Activated CD4-positive, alpha-beta T cell treated with anti-CD3 and anti-CD28 coated beads, Interleukin-2, Interleukin-6, amounts not matched to agents 100 ng/mL and 50 ng/mL, durations not matched to agents 16 hours and 8 hours (primary cell): ENCODE measurements around the gene LRIF1.
"Not testable (repeated sequence)": the region's sequence is repeated elsewhere in the genome, so short reads cannot be mapped to it uniquely, and the experiment has no call there.

Experiments
- DNase-seq: peaks from one replicate; pipeline ENCODE4 v3.0.0-alpha.2; 2020

LRIF1 gene

DNA sequence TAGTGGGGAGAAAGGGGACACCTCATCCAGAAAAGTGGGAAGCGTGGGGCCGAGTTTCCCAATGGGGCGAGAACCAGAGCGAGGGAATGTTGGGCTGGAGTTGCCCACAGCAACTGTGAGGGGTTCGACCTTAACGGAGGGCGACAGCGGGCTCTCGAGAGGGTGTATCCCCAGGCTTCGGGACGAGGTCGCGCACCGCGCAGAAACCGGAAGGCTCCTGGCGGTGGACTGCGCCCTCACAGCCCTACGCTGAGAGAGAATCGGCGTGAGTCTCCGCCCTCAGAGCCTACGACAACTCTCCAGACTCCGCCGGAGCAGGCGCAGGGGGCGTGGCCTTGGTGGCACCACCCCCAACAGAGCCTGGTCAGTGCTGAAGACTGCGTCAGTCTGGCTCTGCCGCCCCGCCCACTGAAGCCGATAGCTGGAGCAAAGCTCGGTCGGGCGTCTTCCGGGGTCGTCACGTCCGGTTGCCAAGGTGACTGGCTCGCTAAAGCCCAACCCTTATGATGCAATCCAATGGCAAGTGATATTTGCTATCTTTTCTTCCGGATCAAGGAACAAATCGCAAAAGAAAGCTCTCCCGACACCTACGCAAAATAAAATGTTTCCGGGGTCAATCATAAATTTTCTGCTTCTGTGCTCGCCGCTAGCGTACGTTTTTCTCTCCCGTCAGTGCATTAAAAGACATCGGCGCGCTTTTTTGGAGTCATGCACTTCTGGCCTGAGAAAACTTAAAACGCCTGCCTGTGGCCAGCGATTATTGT lies at the start of gene LRIF1:
Gene LRIF1, minus strand, starts transcription at position 232 of the 764 bp plus-strand sequence. CDS start 234 bp downstream, outside the sequence.
- peak; percentile 99 for DNase-seq

- no peak for DNase-seq
These were observed 44.3 kb upstream of the LRIF1 start for GRCh38 chr1:111008031-111008430.

- DNase-seq: no peak
These were observed 42.8 kb upstream of the LRIF1 start for GRCh38 chr1:111006556-111006955.

DNA sequence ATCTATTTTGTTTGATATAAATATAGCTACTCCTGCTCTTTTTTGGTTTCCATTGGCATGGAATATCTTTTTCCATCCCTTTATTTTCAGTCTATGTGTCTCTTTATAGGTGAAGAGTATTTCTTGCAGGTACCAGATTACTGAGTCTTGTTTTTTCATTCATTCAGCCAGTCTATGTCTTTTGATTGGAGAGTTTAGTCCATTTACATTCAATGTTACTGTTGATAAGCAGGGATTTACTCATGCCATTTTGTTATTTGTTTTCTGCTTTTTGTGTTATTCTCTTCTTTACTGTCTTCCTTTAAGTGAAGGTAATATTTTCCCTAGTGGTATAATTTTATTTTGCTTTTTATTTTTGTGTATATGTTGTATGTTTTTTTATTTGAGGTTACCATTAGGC lies 35.9 kb upstream of the LRIF1 start:
- DNase-seq: not testable (repeated sequence)

DNA sequence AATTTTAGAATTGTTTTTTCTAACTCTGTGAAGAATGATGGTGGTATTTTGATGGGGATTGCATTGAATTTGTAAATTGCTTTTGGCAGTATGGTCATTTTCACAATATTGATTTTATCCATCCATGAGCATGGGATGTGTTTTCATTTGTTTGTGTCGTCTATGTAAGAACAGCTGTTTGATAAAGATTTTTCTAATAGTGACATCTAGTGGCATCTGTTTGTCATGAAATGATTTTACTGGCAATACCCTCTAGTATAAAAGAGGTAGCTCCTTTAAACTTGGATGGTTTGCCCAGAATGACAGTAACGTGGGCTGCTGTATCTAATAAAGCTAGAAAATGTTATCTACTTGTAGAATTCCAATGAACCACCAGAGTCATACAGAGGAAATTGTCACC lies 28.6 kb upstream of the LRIF1 start:
- DNase-seq: peak; percentile 40

DNA sequence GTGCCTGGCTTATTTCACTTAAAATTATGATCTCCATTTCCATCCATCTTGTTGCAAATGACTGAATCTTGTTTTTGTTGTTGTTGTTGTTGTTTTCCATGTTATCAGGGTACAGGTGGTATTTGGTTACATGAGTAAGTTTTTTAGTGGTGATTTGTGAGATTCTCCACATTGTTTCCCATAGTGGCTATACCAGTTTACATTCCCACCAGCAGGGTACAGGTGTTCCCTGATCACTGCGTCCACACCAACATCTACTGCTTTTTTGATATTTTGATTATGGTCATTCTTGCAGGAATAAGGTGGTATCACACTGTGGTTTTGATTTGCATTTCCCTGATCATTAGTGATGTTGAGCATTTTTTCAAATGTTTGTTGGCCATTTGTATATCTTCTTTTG lies 27.6 kb upstream of the LRIF1 start:
- not testable (repeated sequence) for DNase-seq

DNA sequence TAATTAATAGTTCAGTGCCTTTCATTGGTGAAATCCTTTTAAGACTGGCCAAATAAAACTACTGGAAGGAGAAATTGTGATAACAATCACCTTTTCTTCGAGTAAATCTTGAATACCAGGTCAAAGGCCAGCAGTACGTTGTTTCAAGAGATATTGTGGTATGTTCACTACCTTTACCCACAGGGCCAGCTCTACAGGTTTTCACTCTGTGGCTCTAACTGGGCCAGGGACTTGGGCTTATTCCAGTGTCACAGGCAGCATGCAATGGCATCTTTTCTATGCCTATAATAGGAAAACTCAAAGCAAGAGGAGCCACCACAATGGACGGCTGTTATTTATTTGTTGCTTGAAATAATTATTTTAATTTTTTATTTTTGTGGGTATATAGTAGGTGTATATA lies 26.8 kb upstream of the LRIF1 start:
- DNase-seq: no peak

DNA sequence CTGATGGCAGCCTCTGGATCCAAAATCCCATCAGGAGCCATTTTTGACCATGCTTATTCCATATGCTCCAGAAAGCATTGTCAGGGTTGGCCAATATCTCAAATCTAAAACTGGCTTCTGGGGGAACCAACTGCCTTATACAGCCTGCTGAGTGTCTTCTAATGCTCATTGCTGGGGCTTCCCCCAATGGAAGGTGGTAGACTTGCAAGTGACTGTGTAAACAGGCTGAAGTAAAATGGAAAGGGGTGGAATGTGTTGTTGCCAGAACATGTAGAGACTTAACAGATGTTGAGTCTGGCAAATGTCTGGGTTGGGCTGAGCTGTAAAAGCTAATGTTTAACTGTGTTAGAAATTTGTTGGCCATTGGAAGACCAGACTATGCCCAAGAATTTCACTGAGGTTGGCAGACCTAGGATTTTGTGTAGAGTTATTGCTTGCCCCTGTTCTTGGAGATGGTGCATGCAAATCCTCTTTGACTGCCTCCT lies 22.7 kb upstream of the LRIF1 start:
- no peak for DNase-seq

GRCh38 chr1:110982320-110982719 lies 18.6 kb upstream of the LRIF1 start:
- no peak for DNase-seq

DNA sequence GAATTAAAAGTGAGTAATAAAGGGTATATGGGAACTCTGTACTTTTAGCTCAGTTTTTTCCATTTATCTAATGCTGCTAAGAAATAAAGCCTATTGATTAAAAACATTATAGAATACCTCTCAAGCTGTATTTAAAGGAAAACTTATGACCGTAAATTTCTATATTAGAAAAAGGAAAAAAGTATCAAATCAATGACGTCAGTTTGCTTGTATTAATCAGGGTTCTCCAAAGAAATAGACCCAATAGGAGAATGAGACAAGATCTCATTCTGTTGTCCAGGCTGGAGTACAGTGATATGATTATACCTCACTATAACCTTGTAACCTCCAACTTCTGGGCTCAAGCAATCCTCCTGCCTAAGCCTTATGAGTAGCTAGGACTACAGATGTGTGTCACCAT lies 15.4 kb upstream of the LRIF1 start:
- no peak for DNase-seq

DNA sequence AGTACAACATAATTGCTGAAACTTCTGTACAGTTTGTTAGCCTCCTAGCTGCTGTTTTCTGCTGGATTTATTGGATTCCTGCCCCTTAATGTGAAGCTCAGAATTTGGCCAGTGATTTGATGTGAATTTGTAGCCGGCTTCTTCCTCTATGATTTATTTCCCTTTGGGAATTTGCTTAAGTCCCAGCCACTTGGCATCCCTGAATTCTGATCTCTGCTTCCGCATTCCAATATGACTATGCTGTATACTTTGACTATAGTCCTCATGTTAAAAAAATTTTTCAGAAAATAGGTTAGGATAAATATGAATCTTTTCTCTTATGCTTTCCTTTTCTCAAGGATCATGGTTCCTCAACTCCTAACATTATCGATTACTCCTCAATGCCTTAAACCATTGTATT lies 12.4 kb upstream of the LRIF1 start:
- no peak for DNase-seq

DNA sequence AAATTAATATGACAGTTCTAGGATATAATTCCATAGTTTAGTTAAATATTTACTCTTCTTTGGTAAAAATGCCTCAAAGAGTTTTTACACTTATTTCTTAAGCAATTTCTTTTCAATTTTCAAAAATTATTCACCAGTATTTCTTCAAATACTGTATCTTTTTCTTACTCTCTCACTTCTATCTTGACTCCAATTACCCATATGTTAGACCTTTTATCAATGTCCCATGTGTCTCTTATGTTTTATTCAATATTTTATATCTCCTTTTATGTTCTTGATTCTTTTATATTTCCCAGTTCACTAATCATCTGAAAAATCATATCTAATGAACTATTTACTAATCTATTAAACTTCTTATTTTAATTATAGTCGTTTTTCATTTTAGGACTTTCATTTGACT lies 11.5 kb upstream of the LRIF1 start:
- DNase-seq: no peak

DNA sequence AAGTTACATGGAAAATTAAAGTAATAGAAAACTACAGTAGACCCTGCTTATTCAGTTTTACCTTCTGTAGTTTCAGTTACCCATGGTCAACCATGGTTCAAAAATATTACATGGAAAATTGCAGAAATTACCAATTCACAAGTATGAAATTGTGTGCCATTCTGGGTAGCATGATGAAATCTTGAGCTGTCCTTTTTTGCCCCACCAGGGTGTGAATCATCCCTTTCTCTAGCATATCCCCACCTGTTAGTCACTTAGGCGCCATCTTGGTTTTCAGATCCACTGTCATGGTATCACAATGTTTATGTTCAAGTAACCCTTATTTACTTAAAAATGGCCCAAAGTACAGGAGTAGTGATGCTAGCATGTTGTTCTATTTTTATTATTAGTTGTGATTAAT lies 3.5 kb upstream of the LRIF1 start:
- DNase-seq: no peak

DNA sequence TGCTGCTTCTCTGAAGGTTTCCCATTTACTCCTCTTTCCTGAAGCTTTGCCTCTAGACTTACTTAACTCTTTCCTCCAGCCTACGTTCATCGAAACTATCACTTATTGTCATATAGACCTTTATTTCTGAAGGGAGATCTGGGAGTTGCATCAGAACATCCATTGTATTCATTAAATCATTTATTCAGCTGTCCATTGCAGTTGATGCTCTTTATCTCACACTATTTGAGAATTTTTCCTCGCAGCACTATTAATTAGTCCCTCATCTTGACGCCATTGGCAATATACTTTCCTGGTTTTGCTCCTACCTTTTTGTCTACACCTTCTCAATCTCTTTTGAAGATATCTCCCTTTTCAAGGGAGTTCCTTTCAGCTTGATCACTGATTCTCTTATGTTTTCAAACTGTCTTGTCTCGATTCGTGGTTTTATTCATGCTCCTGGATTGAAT lies 757 bp upstream of the LRIF1 start:
- no peak for DNase-seq

GRCh38 chr1:110962892-110963690 lies 631 bp downstream of the LRIF1 start:
- peak; percentile 63 for DNase-seq

- no peak for DNase-seq
These were observed 1.8 kb downstream of the LRIF1 start for GRCh38 chr1:110961902-110962301.

DNA sequence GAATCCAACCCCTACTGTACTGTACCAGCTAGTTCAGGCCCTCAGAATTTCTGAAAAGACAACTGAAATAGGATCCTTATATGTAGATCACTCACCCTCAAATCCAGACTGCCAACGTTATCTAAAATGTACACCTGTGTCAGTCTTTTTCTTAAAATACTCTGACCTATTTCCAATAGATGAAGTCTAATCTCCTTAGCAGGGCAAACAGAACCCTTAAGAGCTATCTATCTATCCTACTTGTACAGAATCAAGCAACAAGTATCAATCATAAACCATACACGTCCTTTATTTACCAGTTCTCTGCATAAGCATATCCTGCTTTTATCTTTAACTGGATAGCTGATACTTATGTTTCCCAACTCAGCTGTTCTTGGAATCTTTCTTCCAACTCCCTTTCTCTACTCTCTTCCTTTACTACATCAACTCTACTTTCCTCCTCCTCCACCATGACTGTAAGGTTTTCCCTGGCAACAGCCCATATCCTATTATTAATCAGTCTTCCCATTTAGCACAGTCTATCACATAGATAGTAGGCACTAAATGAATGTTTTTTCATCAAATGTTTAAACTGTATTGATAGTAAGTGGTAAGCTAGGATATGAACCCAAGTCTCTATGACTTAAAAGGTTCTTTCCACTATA lies 2.8 kb downstream of the LRIF1 start:
- no peak for DNase-seq

DNA sequence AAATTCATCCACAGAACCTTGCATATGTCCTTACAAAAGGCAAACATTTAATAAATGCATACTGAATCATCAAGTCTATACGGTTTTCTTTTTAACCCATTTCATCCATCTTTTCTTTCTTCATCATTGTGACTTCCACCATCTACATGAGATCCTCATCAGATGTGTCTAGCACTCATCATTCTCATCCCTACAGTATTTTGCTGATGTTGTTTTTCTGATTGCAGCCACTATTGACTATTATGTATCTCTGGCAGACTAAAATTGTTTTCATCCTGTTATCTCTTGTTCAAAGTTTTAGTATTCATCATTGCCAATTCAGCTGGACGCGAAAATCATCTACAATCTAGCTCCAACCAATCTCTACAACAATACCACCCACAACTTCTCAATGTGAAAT lies 5.9 kb downstream of the LRIF1 start:
- no peak for DNase-seq

DNA sequence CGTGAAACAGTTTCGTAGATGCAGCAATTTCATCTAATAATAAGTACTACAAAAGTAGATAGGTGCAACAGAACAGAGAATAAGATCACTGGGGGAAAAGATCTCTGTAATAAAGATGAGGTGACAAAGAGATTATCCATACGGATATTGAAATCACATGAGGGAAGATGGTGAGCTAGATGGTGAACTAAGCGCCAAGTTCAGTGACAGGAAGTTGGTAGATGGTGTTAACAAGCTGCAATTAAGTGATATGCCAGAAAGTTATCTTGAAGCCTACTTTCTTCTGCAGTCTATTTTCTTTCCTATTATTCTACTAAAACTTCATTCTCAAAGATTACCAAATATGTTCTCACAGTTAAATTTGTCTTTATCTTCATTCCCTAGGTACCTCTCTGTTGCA lies 7.1 kb downstream of the LRIF1 start:
- DNase-seq: no peak

DNA sequence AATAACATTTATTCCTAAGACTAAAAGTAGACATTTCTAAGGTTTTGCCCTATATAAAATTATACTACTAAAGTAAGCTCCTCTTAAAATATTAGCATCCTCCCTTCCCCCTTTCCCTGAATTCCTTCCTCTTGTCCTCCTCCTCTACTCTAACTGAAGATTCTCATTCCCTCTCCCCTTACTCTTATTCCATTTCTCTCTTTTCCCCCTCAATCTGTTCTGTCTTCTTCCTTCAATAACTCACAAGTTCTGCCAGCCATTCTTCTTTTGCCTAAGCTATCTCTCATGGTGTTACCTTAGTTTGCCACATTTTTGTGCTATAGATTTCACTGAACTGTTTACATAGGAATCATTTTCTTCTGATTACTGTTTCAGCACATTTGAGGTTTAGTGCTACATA lies 10.7 kb downstream of the LRIF1 start:
- DNase-seq: no peak

GRCh38 chr1:110952031-110952430 lies 11.7 kb downstream of the LRIF1 start:
- no peak for DNase-seq

DNA sequence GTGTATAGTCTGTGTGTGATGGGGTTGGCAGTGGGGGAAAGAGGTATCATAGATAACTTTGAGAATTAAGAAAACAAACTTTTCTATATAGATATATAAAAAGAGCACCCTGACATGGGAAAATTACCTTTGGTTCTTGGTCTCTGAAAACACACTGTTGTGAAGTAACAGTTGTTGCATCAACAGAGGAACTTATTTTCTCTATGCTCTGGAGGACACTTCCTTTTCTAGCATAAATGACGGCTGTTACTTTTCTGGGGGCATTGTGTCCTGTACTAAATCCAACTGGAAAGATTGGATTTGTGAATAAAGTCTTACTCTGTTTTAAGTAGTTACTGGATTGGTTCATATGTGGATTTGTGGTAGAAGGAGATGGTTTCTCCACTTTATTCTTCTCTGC lies 12.6 kb downstream of the LRIF1 start:
- DNase-seq: no peak

GRCh38 chr1:110948038-110948810 lies 15.5 kb downstream of the LRIF1 start:
- DNase-seq: no peak
